Right lobe of liver (tissue), 4 donors: Measurements from ENCODE around the gene HNRNPA0.

Experiments used
- CTCF ChIP-seq, 4 donors: fragments of 200-600 bp in 3 of 4; fragments of 450-650 bp in 1 of 4; IDR thresholded peaks; one replicate each; pipeline versions ENCODE4 v1.5.1 to v1.8.0; 2016 to 2022; ENCODE audit warnings: antibody characterized with exemption in 4 of 4, mild to moderate bottlenecking in 2 of 4
- POLR2A ChIP-seq: fragments of 450-650 bp; IDR thresholded peaks from one replicate; pipeline ENCODE4 v1.6.1; 2017; ENCODE audit warnings: antibody characterized with exemption, mild to moderate bottlenecking
- donor health status: DM: no; HTN: no; CAD: no.
- donor health status: DM: no; HTN: no; CAD: no.
- donor health status: DM: no; HTN: yes; CAD: no.

- TF ChIP-seq CTCF (IDR thresholded peaks at IDR 0.05) (no peak), POLR2A (no peak)
These were observed 42.0 kb downstream of the HNRNPA0 start for GRCh38 chr5:137712139-137712667.
